ENCODE measurements around the gene CIB1. TPM values are rescaled to one million over a fixed set of nuclear protein-coding genes. Genes with fewer than 3 reads are reported as not detected.

The CIB1 gene
- total RNA-seq, 4 donors from 2014 or later = 24.2 to 52.6 (median 38.7) TPM

DNA sequence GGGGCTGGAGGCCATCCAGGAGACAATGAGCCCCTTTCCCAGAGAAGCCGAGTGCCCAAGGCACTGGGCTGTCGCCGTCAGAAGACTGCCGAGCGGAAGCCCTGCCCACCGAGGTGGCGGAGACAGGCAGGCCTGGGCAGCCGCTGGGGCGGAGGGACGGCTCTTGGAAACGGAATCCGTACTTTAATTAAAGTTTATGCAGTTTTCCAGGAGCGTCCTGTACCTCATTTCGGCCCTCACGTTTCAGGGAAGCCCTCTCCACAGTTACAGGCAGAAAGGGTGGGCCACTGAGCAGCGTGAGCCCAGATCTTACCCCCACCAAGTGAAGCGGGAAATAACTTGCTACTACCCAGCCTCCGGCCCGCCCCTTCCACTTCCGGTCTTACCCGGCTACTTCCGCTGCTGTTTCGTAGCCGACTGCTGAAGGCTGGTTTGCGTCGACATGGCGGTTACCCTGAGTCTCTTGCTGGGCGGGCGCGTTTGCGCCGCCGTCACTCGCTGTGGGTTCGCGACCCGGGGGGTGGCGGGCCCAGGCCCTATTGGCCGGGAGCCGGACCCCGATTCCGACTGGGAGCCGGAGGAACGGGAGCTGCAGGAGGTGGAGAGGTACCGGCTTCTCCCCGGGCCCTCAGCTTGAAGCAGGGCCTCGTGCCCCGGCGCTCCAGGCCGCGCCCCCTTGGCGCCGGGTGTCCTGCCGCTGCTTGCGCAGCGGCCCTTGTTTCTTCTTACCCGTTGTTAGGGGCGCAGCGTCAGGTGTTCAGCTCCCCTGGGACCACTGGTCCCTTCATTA is 31.7 kb upstream of the CIB1 start, which contains the start of gene NGRN:
Gene NGRN (plus strand): TSS at position 402 of the 790 bp plus-strand sequence. CDS start 41 bp downstream, at position 443.
- TF ChIP-seq, protein P1, sequence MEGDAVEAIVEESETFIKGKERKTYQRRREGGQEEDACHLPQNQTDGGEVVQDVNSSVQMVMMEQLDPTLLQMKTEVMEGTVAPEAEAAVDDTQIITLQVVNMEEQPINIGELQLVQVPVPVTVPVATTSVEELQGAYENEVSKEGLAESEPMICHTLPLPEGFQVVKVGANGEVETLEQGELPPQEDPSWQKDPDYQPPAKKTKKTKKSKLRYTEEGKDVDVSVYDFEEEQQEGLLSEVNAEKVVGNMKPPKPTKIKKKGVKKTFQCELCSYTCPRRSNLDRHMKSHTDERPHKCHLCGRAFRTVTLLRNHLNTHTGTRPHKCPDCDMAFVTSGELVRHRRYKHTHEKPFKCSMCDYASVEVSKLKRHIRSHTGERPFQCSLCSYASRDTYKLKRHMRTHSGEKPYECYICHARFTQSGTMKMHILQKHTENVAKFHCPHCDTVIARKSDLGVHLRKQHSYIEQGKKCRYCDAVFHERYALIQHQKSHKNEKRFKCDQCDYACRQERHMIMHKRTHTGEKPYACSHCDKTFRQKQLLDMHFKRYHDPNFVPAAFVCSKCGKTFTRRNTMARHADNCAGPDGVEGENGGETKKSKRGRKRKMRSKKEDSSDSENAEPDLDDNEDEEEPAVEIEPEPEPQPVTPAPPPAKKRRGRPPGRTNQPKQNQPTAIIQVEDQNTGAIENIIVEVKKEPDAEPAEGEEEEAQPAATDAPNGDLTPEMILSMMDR (IDR thresholded peaks at IDR 0.05; ENCODE audit: low read depth) = no peak

DNA sequence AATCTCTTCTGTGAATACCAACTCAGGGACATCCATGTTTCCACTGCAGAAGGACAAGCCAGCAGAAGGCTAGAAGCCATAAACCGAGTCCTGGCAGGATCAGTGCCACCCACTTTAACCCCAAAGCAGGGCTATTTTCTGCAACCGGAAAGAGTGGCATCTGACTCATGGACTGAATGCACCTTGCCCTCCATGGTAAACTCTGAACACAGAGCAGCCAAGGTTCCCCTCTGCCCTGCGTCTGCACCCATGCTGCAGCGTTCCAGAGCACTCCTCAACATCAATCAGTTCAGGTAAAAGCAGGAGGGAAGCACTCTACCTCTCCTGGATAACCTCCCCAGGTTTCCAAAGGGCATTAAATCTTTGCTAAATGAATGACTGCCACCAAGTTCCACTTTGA is 30.9 kb upstream of the CIB1 start:
- TF ChIP-seq, protein P1 (IDR thresholded peaks at IDR 0.05; ENCODE audit: low read depth) = no peak

DNA sequence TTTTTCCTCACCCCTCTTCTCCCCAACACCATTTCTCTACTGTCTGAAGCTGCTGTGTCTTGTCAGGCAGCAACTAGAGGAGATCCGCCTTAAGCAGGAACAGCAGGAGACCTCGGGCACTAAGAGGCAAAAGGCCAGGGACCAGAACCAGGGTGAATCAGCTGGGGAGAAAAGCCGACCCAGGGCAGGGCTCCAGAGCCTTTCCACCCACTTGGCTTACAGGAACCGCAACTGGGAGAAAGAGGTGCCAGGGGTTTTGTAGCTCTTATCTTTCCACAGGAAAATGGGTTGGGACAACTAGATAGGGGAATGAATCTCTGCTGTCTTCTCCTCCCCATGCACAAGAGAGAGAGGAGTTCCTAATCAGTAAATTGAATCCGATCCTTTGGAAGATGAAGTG is 28.7 kb upstream of the CIB1 start:
- TF ChIP-seq, protein P1 (IDR thresholded peaks at IDR 0.05; ENCODE audit: low read depth) = no peak

DNA sequence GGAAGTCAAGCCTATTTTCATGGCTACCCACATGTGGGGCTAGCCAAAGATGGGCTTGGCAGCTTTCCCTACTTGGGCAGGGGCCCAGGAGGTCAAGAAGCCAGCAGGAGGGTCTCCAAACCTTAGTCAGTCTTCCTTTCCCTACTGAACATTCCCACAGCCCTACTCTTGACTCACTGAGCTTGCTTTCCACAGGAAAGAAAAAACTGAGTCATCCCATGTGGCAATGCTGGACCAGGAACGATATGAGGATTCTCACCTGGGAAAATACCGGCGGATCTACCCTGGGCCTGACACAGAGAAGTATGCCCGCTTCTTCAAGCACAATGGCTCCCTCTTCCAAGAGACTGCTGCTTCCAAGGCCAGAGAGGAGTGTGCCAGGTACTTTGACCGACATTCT is 28.1 kb upstream of the CIB1 start:
- TF ChIP-seq, protein P1 (IDR thresholded peaks at IDR 0.05; ENCODE audit: low read depth) = no peak

DNA sequence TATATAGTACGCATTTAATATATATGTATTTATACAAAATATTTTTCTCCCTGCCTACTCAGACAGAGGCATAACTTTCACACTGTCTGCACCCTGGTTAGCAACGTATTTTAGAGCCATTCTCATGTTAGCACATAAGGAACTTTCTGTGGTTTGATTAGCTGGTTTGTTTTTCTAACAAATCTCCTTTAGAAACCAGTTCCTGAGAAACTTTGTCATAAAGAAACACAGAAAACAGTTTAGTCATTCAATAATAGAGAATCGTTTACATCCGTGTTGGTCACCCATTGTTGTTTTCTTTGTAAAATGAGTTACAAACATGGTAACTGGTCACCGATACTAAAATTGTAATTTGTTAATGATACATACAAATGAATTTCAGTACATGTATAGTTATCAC is 25.8 kb upstream of the CIB1 start:
- TF ChIP-seq, protein P1 (IDR thresholded peaks at IDR 0.05; ENCODE audit: low read depth) = no peak

DNA sequence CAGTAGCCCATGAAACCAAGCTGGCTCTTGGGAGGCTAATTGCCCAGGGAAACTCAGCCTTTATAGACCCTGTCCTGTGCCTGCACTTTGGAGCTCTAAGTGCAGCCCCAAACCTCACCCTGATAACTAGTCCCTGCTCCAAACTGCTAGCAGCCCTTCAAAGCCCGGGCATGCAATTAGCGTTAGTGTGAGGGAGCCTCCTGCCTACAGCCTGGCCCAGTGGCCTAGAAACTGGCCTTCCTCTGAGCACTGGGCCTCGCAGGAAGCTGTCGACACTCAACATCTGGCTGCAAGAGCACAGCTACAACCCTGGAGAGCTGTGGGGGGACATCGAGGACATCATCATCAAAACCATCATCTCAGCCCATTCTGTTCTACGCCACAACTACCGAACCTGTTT is 24.0 kb upstream of the CIB1 start:
- TF ChIP-seq, protein P1 (IDR thresholded peaks at IDR 0.05; ENCODE audit: low read depth) = no peak

DNA sequence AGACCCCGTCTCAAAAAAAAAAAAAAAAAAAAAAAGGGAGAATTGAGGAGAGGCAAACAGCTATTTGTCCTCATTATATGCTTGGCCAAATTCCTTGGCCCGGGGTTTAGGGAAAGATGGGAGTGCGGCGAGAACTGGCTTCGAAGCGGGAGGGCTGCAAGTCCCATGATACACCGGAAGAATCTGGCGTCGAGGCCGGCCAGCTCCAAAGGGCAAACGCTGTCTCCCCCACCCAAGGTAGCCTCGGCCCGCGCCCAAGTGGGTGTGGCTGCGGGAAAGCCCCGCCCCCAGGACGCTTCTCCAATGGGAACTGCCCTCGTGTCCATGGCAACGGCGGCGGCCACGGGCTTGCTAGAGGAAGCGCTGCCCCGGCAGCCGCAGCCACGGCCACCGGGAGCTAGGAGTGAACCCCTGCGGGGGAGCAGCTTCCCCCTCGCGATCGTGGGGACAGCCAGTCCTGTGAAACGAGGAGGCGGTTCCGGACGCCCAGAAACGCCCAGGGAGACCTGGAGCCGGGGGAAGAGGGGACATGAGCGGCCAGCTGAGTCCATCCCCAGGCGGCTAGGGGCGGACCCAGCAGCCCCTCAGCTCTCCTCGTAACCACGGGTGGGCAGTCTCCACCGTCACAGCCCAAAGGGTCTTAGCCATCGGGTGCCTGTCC is 15.6 kb upstream of the CIB1 start, which contains the start of gene TTLL13:
Gene TTLL13 (plus strand): TSS at position 354 of the 661 bp plus-strand sequence. CDS start 1,075 bp downstream, outside the sequence.
- TF ChIP-seq, protein P1 (IDR thresholded peaks at IDR 0.05; ENCODE audit: low read depth) = no peak

All from subcutaneous adipose tissue (tissue), 4 donors.